ENCODE measurements around the gene ATP5PD.
"Not testable (repeated sequence)": the region's sequence is repeated elsewhere in the genome, so short reads cannot be mapped to it uniquely, and the experiment has no call there.

ATP5PD gene

GRCh38 chr17:75077496-75078283, 30.9 kb upstream of the ATP5PD start:
- DNase-seq (ENCODE audit: low read depth), result no peak

- DNase-seq (ENCODE audit: low read depth), result no peak
Measured at GRCh38 chr17:75077072-75077495, 30.3 kb upstream of the ATP5PD start.

GRCh38 chr17:75075597-75076336, 29.0 kb upstream of the ATP5PD start:
- no peak for DNase-seq (ENCODE audit: low read depth)

GRCh38 chr17:75074532-75074931, 27.8 kb upstream of the ATP5PD start:
- DNase-seq (ENCODE audit: low read depth), result no peak

GRCh38 chr17:75073618-75074047, 26.9 kb upstream of the ATP5PD start:
- DNase-seq (ENCODE audit: low read depth), result peak; percentile 65

GRCh38 chr17:75072909-75073308, 26.1 kb upstream of the ATP5PD start:
- DNase-seq (ENCODE audit: low read depth), result not testable (repeated sequence)

- DNase-seq (ENCODE audit: low read depth), result not testable (repeated sequence)
Measured at GRCh38 chr17:75071478-75072271, 24.9 kb upstream of the ATP5PD start.

GRCh38 chr17:75069783-75070182, 23.0 kb upstream of the ATP5PD start:
- no peak for DNase-seq (ENCODE audit: low read depth)

GRCh38 chr17:75068750-75069149, 22.0 kb upstream of the ATP5PD start:
- DNase-seq (ENCODE audit: low read depth), result no peak

GRCh38 chr17:75067856-75068255, 21.1 kb upstream of the ATP5PD start:
- DNase-seq (ENCODE audit: low read depth), result no peak

- DNase-seq (ENCODE audit: low read depth), result no peak
Measured at GRCh38 chr17:75065562-75066151, 18.9 kb upstream of the ATP5PD start.

GRCh38 chr17:75064867-75065561, 18.2 kb upstream of the ATP5PD start:
- DNase-seq (ENCODE audit: low read depth), result no peak

GRCh38 chr17:75064460-75064859, 17.7 kb upstream of the ATP5PD start:
- DNase-seq (ENCODE audit: low read depth), result no peak

GRCh38 chr17:75064040-75064439, 17.3 kb upstream of the ATP5PD start:
- no peak for DNase-seq (ENCODE audit: low read depth)

GRCh38 chr17:75063626-75064025, 16.9 kb upstream of the ATP5PD start:
- DNase-seq (ENCODE audit: low read depth), result no peak

- DNase-seq (ENCODE audit: low read depth), result no peak
Measured at GRCh38 chr17:75063201-75063600, 16.4 kb upstream of the ATP5PD start.

- no peak for DNase-seq (ENCODE audit: low read depth)
Measured at GRCh38 chr17:75061618-75062017, 14.8 kb upstream of the ATP5PD start.

- no peak for DNase-seq (ENCODE audit: low read depth)
Measured at GRCh38 chr17:75061055-75061438, 14.3 kb upstream of the ATP5PD start.

GRCh38 chr17:75060434-75061054, 13.8 kb upstream of the ATP5PD start:
- no peak for DNase-seq (ENCODE audit: low read depth)

- peak; percentile 61 for DNase-seq (ENCODE audit: low read depth)
Measured at GRCh38 chr17:75059369-75060345, 12.9 kb upstream of the ATP5PD start.

Measured in GM04504 (cell line).